COLO668 (cell line): ENCODE data around the gene GLDC.
"Not testable (repeated sequence)": the region's sequence is repeated elsewhere in the genome, so short reads cannot be mapped to it uniquely, and the experiment has no call there.

Source experiments
- DNase-seq: peaks from one replicate; lab custom pipeline; 2025; ENCODE audit not compliant: unreplicated experiment; lab: John Stamatoyannopoulos, UW

The GLDC gene

GRCh38 chr9:6567140-6567591 is 78.4 kb downstream of the GLDC start:
- no peak for DNase-seq

GRCh38 chr9:6566409-6567139 is 79.0 kb downstream of the GLDC start:
- DNase-seq = no peak

GRCh38 chr9:6565312-6565711 is 80.2 kb downstream of the GLDC start:
- DNase-seq = no peak

GRCh38 chr9:6564868-6565267 is 80.7 kb downstream of the GLDC start:
- no peak for DNase-seq

- DNase-seq = no peak
These were observed 81.2 kb downstream of the GLDC start for GRCh38 chr9:6564360-6564759.

- DNase-seq = no peak
These were observed 82.6 kb downstream of the GLDC start for GRCh38 chr9:6562871-6563430.

GRCh38 chr9:6562201-6562600 is 83.3 kb downstream of the GLDC start:
- DNase-seq = no peak

- DNase-seq = peak; percentile 34
These were observed 87.5 kb downstream of the GLDC start for GRCh38 chr9:6557883-6558616.

- DNase-seq = no peak
These were observed 91.7 kb downstream of the GLDC start for GRCh38 chr9:6553866-6554265.

- DNase-seq = no peak
These were observed 92.9 kb downstream of the GLDC start for GRCh38 chr9:6552498-6553121.

- peak; percentile 44 for DNase-seq
These were observed 93.5 kb downstream of the GLDC start for GRCh38 chr9:6552033-6552432.

- no peak for DNase-seq
These were observed 94.4 kb downstream of the GLDC start for GRCh38 chr9:6551136-6551535.

GRCh38 chr9:6549106-6549800 is 96.3 kb downstream of the GLDC start:
- peak; percentile 31 for DNase-seq

- no peak for DNase-seq
These were observed 100.4 kb downstream of the GLDC start for GRCh38 chr9:6545017-6545691.

- DNase-seq = no peak
These were observed 102.3 kb downstream of the GLDC start for GRCh38 chr9:6543204-6543603.

- not testable (repeated sequence) for DNase-seq
These were observed 102.9 kb downstream of the GLDC start for GRCh38 chr9:6542617-6543016.

GRCh38 chr9:6538666-6539071 is 106.9 kb downstream of the GLDC start:
- no peak for DNase-seq

GRCh38 chr9:6535594-6535993 is 109.9 kb downstream of the GLDC start:
- DNase-seq = no peak

- no peak for DNase-seq
These were observed 120.0 kb downstream of the GLDC start for GRCh38 chr9:6525326-6526045.

GRCh38 chr9:6522263-6522662 is 123.3 kb downstream of the GLDC start:
- no peak for DNase-seq
